NOMO-1 treated with dmso at 0.1 percent for 144 hours (cell line): ENCODE measurements around the gene SLC25A36.
"Not testable (repeated sequence)": the region's sequence is repeated elsewhere in the genome, so short reads cannot be mapped to it uniquely, and the experiment has no call there.

Experiments used
- DNase-seq: peaks from one replicate; lab custom pipeline; 2025; ENCODE audit not compliant: unreplicated experiment; lab: John Stamatoyannopoulos, UW

The SLC25A36 gene

GRCh38 chr3:140931016-140931454, 10.6 kb upstream of the SLC25A36 start:
- no peak for DNase-seq

DNA sequence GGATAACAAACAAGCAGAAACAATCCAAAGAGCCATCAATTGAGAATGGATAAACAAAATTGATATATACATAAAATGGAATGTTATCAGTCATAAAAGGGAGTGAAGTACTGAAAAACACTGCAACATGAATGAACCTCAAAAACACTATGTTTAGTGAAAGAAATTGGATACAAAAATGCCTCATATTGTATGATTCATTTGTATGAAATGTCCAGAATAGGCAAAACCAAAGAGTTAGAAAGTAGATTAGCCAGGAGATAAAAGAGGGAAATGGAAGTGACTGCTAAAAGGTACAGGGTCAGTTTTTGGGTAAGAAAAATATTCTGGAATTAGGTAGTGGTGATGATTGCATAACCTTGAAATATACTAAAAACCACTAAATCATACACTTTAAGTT, 9.8 kb upstream of the SLC25A36 start:
- DNase-seq, result no peak

DNA sequence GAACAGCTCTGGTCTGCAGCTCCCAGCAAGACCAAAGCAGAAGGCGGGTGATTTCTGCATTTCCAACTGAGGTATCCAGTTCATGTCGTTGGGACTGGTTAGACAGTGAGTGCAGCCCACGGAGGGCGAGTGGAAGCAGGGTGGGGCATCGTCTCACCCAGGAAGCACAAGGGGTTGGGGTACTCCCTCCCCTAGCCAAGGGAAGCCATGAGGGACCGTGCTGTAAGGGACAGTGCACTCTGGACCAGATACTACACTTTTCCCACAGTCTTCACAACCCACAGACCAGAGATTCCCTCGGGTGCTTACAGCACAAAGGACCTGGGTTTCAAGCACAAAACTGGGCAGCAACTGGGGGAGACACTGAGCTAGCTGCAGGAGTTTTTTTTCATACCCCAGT, 8.5 kb upstream of the SLC25A36 start:
- no peak for DNase-seq

- DNase-seq, result no peak
These were observed 8.1 kb upstream of the SLC25A36 start for GRCh38 chr3:140933552-140933951.

- DNase-seq, result not testable (repeated sequence)
These were observed 2.3 kb upstream of the SLC25A36 start for GRCh38 chr3:140939305-140939704.

DNA sequence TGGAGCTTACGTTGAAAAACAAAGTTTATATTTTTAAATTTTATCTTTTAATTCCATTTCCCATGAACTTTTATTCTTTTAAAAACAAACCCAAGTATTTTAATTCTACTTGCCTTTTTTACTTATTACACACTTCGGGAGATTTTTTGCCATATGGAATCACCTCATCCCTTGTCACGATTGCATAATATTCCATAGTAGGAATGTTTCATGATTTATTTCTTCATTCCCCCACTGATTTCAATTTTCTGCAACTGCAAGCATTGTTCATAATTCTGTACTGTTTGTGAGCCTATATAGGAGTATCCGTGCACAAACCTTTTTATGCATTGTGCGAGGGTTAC, 574 bp upstream of the SLC25A36 start:
- no peak for DNase-seq

DNA sequence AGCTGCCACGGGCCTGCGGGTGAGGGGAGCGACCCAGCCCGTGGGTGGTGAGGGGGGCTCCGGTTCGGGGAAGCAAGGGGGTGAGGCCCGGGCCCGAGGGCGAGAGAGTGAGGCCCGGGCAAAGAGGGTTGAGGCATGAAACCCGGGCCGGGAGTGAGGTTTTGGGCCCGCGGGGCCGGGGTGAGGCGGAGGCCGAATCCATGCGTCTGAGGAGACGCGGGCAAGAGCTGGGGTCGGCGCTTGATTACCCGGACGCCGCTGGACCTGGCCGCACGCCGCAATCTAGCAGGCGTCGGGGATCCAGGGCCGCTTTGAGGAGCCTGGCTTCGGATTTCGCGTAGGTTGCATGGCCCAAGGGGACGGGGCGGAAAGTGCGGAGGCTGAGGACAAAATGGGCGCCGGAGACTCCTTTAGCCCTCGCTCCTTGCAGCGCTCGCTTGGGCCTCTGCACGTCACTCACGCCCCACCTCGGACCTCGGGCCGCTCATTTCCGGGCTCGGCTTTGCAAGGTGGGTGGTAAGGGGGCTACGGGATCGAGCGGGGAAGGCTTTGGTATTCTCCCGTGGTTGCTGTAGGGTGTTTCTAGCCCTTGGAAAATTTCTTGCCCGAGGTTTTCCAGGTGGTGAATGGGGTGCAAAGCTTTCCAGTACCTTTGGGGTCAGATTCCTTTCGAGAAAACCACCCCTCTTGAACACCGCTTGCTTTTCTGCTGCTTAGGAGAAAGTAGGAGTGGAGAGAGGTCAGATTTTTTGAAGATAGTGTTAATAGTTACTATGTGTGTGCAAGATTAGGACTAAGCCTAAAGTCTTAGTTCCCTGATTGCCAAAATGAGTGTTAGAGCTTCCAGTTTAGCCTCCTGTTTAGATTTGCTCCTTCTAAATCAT, 827 bp downstream of the SLC25A36 start:
- peak; percentile 66 for DNase-seq

DNA sequence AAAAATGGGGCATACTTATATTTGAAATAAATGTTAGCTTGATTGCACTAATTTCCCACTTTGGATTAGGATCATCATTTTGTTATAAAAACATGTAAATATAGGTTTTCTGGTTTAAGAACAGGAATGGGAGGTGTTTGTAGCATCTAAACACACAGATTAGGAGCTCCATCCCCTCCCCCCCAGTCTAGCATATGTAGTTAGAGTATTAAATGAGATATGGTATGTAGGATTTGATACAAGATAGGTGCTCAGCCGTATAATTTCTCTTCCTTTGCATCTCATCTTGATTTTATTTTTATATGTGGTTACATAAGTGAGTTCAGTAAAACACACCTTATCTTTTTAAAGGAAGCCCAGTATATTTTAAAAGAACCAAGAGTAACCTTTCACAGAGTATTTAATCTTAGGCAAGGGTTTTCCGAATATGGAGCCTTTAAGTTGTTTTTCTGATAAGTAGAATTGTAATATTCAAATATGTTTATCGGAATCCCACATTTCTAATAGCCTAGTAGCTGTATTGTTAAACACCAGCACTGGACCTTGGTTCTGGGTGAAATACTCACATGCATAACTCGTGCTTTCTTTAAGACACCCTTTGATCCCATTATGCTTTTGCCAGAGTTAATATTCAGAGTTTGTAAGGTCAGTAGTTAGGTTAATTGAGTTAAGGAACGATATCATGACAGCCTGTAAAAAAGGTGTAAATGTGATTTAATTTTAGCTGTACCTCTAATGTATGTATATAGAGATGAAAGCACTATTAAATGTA, 2.3 kb downstream of the SLC25A36 start:
- DNase-seq, result no peak

- no peak for DNase-seq
These were observed 7.0 kb downstream of the SLC25A36 start for GRCh38 chr3:140948460-140949249.

DNA sequence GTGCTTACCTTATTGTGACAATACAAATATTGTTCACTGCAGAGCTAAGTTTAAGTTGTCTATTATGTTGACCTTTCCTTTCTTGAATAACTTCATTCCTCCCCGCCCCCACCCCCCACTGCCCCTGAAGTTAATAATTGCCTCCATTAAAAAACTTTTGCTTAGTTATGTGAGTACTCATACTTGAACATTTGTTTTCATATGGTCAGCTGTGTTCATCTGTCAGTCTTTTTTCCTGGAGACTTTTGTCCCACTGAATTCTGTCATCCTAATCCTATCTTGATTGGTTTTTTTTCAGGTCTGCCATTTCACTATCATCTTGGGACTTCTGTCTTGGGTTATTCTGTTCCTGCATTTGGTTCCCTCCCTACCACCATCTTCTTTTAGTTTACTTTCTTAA, 8.5 kb downstream of the SLC25A36 start:
- no peak for DNase-seq

DNA sequence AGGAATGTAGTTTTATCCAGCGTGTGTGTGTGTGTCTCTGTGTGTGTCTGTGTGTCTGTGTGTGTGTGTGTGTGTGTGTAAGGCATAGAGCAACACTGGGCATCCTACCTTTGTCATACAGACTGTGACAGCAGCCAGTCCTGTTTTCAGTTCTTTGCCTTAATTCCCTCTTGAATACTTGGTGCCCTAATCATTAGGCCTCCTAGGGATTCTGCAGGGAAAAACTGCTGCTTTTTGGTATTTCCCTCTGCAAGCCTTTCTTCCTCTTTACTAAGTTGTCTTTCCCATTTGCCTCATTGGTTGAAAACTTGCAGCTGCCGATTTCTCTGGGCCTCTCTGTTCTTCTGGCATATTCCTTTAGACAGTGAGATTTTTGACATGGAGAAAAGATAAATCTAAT, 9.2 kb downstream of the SLC25A36 start:
- DNase-seq, result no peak

- DNase-seq, result not testable (repeated sequence)
These were observed 10.1 kb downstream of the SLC25A36 start for GRCh38 chr3:140951750-140952149.

- DNase-seq, result peak; percentile 50
These were observed 11.7 kb downstream of the SLC25A36 start for GRCh38 chr3:140953028-140953960.

DNA sequence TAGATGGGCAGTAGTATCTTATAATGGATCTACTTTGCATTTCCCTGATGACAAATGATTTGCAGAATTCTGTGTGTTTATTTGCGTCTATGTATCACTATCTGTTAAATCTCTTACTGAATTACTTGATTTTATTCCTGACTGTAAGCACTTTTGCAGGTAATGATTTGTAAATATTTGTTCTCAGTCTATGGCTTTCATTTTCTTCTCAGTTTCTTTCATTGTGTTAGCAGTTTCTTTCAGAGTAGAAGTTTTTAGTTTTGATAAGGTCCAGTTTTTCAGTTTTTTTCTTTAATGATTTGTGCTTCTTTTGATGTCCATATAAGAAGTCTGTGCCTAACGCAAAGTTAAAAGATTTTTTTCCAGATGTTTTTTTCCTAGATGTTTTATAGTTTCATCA, 12.9 kb downstream of the SLC25A36 start:
- no peak for DNase-seq

DNA sequence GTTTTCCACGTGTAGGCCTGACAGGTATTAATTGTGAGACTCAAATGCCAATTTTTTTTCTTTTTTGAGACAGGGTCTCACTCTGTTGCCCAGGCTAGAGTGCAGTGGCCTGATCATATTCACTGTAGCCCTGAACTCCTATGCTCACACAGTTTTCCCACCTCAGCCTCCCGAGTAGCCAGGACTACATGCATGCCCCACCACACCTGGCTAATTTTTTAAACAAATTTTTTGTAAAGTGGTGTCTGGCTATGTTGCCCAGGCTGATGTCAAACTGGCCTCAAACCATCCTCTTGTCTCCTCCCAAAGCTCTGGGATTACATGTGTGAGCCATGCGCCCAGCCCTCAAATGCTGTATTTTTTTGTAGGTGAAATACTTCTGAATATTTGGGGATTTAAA, 14.0 kb downstream of the SLC25A36 start:
- no peak for DNase-seq

GRCh38 chr3:140956058-140956835, 14.6 kb downstream of the SLC25A36 start:
- DNase-seq, result no peak

DNA sequence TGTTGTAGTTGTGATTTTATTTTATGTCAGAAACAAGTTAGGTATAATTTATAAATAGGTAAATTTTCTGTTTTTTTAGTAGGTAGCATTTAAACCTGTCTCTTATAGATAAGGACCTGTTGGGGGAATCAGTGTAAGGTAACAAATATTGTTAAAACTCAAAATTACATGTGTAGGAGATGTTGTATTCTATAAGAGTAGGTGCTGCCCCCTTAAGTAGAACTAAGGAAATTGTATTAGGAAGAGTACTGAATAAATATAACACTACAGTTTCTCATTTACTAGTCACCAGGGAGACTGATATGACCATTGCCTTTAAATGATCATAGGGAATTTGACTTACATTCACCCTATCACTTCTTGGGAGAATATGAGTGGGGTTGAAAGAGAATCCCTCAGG, 31.2 kb downstream of the SLC25A36 start:
- DNase-seq, result no peak

GRCh38 chr3:140974900-140975299, 33.3 kb downstream of the SLC25A36 start:
- DNase-seq, result no peak

GRCh38 chr3:140980663-140981062, 39.0 kb downstream of the SLC25A36 start:
- no peak for DNase-seq

DNA sequence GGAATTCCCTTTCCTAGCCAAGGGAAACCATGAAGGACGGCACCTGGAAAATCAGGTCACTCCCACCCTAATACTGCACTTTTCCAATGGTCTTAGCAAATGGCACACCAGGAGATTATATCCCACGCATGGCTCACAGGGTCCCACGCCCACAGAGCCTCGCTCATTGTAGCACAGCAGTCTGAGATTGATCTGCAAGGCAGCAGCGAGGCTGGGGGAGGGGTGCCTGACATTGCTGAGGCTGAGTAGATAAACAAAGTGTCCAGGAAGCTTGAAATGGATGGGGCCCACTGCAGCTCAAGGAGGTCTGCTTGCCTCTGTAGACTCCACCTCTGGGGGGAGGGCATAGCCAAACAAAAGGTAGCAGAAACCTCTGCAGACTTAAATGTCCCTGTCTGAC, 46.2 kb downstream of the SLC25A36 start:
- DNase-seq, result not testable (repeated sequence)
